HepG2 (cell line): ENCODE results near the gene DAAM1. TPM values are rescaled to one million over a fixed set of nuclear protein-coding genes. Genes with fewer than 3 reads are reported as not detected.

ENCODE experiments used
- ATAC-seq: fragments of 200-7000 bp; cut with Tn5 transposase; 3 replicates; pipeline ENCODE4 v1.9.1; 2020; ENCODE audit warnings: mild to moderate bottlenecking, moderate library complexity
- BruUV-seq: library from RNA; stranded (reverse); fragments of 400-500 nt; replicated peaks from 2 replicates; lab custom pipeline; 2021; lab: Mats Ljungman, UMichigan
- CTCF ChIA-PET: fragments of 300-600 bp; formaldehyde crosslinking; extraction: SDS; loops from one replicate; lab custom pipeline; 2021; ENCODE audit warnings: low total read pairs, inconsistent platforms, low intra/inter-chr PET ratio; lab: Yijun Ruan, JAX
- POLR2A ChIA-PET: fragments of 350-600 bp; sonication (Branson Sonifier 250); formaldehyde crosslinking; loops from one replicate; lab custom pipeline; 2020; ENCODE audit warnings: antibody characterized with exemption, inconsistent platforms; lab: Yijun Ruan, JAX
- DNase-seq: peaks from one replicate; pipeline ENCODE4 v3.0.0-alpha.2; 2015; ENCODE audit warnings: low spot score
- FAIRE-seq: peaks from 3 replicates; lab custom pipeline; 2011; peaks lifted over from hg19 to GRCh38; lab: Jason Lieb, UNC
- H2AFZ ChIP-seq: one replicate; pipeline ENCODE4 v1.6.1; 2011; ENCODE audit warnings: low read length, inconsistent platforms
- H3K27ac ChIP-seq: fragments of 300-600 bp; 3 replicates; pipeline ENCODE4 v1.8.0; 2011; ENCODE audit warnings: mixed run types, mild to moderate bottlenecking, mixed read lengths, low read length, inconsistent platforms; ENCODE audit not compliant: insufficient read depth; ENCODE audit errors: extremely low read length
- H3K27me3 ChIP-seq, 2 experiments: fragments of 200-600 bp in 1 of 2; 2 replicates in 1 of 2; 3 replicates in 1 of 2; pipeline versions ENCODE4 v1.6.0 to v1.8.0; 2011; ENCODE audit warnings: low read length in 2 of 2, mild to moderate bottlenecking in 2 of 2, moderate library complexity in 2 of 2, inconsistent platforms in 1 of 2; ENCODE audit not compliant: insufficient read depth in 2 of 2, control insufficient read depth in 1 of 2
- H3K36me3 ChIP-seq, 2 experiments: fragments of 200-600 bp in 1 of 2; replicated peaks in 1 of 2; 2 replicates in 1 of 2; 3 replicates in 1 of 2; pipeline versions ENCODE4 v1.5.1 to v1.8.0; 2011; ENCODE audit warnings: low read length in 2 of 2, inconsistent platforms in 1 of 2; ENCODE audit not compliant: insufficient read depth in 2 of 2, control insufficient read depth in 1 of 2
- H3K4me1 ChIP-seq: 2 replicates; pipeline ENCODE4 v1.5.1; 2012; ENCODE audit warnings: low read length, inconsistent platforms; ENCODE audit not compliant: insufficient read depth
- H3K4me2 ChIP-seq: 2 replicates; pipeline ENCODE4 v1.6.0; 2011; ENCODE audit warnings: low read depth, low read length, inconsistent platforms
- H3K4me3 ChIP-seq, 3 experiments: fragments of 200-600 bp in 1 of 3; sonication (generic), shearing (Covaris generic) in 1 of 3; replicated peaks in 1 of 3; 2 replicates each; pipeline ENCODE4 v1.5.1; 2011 to 2016; ENCODE audit warnings: low read length in 3 of 3, inconsistent platforms in 2 of 3, low read depth in 2 of 3, mild to moderate bottlenecking in 2 of 3, control low read depth in 1 of 3, mixed read lengths in 1 of 3; ENCODE audit not compliant: insufficient read depth in 1 of 3
- H3K79me2 ChIP-seq: one replicate; pipeline ENCODE4 v1.6.1; 2011; ENCODE audit warnings: low read length, inconsistent platforms; ENCODE audit not compliant: insufficient read depth
- H3K9ac ChIP-seq: 2 replicates; pipeline ENCODE4 v1.6.0; 2011; ENCODE audit warnings: mild to moderate bottlenecking, low read depth, low read length, inconsistent platforms; ENCODE audit not compliant: insufficient read depth
- H3K9me3 ChIP-seq: 2 replicates; pipeline ENCODE4 v1.5.1; 2012; ENCODE audit warnings: mild to moderate bottlenecking, low read length
- H4K20me1 ChIP-seq: 2 replicates; pipeline ENCODE4 v1.6.0; 2011; ENCODE audit warnings: inconsistent platforms, mild to moderate bottlenecking, low read length, moderate library complexity; ENCODE audit not compliant: insufficient read depth
- ATF7 ChIP-seq, 2 experiments: fragments of 450-650 bp in 1 of 2; sonication (generic) in 1 of 2; formaldehyde crosslinking in 1 of 2; IDR thresholded peaks; 2 replicates each; pipeline versions ENCODE4 v1.4.0 to v1.6.1; 2016 to 2020; ENCODE audit warnings: antibody characterized with exemption in 1 of 2, mild to moderate bottlenecking in 1 of 2, missing genetic modification reagents in 1 of 2
- EZH2 ChIP-seq: conservative IDR thresholded peaks from 2 replicates; pipeline ENCODE4 v1.6.1; 2012; ENCODE audit warnings: mild to moderate bottlenecking, low read depth, low read length, moderate library complexity
- FOXA1 ChIP-seq, 2 experiments: fragments of 450-650 bp in 1 of 2; sonication (generic) in 1 of 2; formaldehyde crosslinking in 1 of 2; IDR thresholded peaks; 2 replicates each; pipeline versions ENCODE4 v1.4.0 to v1.6.1; 2016 to 2020; ENCODE audit warnings: missing genetic modification reagents in 1 of 2
- FOXP1 ChIP-seq, 2 experiments: fragments of 450-650 bp in 1 of 2; IDR thresholded peaks; 2 replicates each; pipeline ENCODE4 v1.6.1; 2017 to 2018; ENCODE audit warnings: antibody characterized with exemption in 1 of 2
- HOXA3 ChIP-seq: sonication (generic); formaldehyde crosslinking; IDR thresholded peaks from 2 replicates; pipeline ENCODE4 v1.5.0; 2020; ENCODE audit warnings: missing genetic modification reagents
- HOXA5 ChIP-seq: sonication (generic); formaldehyde crosslinking; IDR thresholded peaks from 2 replicates; pipeline ENCODE4 v1.4.0; 2020; ENCODE audit warnings: missing genetic modification reagents
- KDM6A ChIP-seq: IDR thresholded peaks from 2 replicates; pipeline ENCODE4 v1.6.1; 2016; ENCODE audit warnings: low read depth
- MTA1 ChIP-seq: sonication (generic); formaldehyde crosslinking; IDR thresholded peaks from 2 replicates; pipeline ENCODE4 v1.4.0; 2020; ENCODE audit warnings: missing genetic modification reagents, mild to moderate bottlenecking, borderline replicate concordance
- NCOA5 ChIP-seq: sonication (generic); formaldehyde crosslinking; IDR thresholded peaks from 2 replicates; pipeline ENCODE4 v1.4.0; 2020; ENCODE audit warnings: missing genetic modification reagents
- NFIC ChIP-seq: IDR thresholded peaks from 2 replicates; pipeline ENCODE4 v1.6.1; 2012; ENCODE audit warnings: mild to moderate bottlenecking, low read length, inconsistent platforms
- SETDB1 ChIP-seq: sonication (generic); formaldehyde crosslinking; IDR thresholded peaks from 2 replicates; pipeline ENCODE4 v1.5.1; 2020; ENCODE audit warnings: missing genetic modification reagents, mild to moderate bottlenecking, borderline replicate concordance
- ZMYM4 ChIP-seq: sonication (generic); formaldehyde crosslinking; IDR thresholded peaks from 2 replicates; pipeline ENCODE4 v1.8.1; 2023; ENCODE audit warnings: mild to moderate bottlenecking, missing genetic modification reagents
- ZNF121 ChIP-seq: sonication (generic); formaldehyde crosslinking; IDR thresholded peaks from 2 replicates; pipeline ENCODE4 v1.5.0; 2020; ENCODE audit warnings: mild to moderate bottlenecking, missing genetic modification reagents
- ZNF282 ChIP-seq: fragments of 450-650 bp; IDR thresholded peaks from 2 replicates; pipeline ENCODE4 v1.6.1; 2018; ENCODE audit not compliant: partially characterized antibody
- ZNF333 ChIP-seq: sonication (generic); formaldehyde crosslinking; IDR thresholded peaks from 2 replicates; pipeline ENCODE4 v1.4.0; 2020; ENCODE audit warnings: mild to moderate bottlenecking, missing genetic modification reagents, borderline replicate concordance
- ZNF350 ChIP-seq: sonication (generic); formaldehyde crosslinking; IDR thresholded peaks from 2 replicates; pipeline ENCODE4 v1.4.0; 2020; ENCODE audit warnings: mild to moderate bottlenecking, low read depth, missing genetic modification reagents, borderline replicate concordance
- ZNF354B ChIP-seq: sonication (generic); formaldehyde crosslinking; IDR thresholded peaks from 2 replicates; pipeline ENCODE4 v1.8.0; 2022; ENCODE audit warnings: mild to moderate bottlenecking, missing genetic modification reagents
- WGBS: methylation state at CpG from one replicate; pipeline ENCODE4 v1.1.6; 2017; ENCODE audit warnings: low lambda C conversion rate; 5-methylcytosine and 5-hydroxymethylcytosine counted together
- in situ Hi-C: cut with HindIII; loops from 2 replicates; pipeline ENCODE4 v1.10.0; 2017; ENCODE audit warnings: low pct_unique_long_range_greater_than_20kb; ENCODE audit not compliant: extremely low pct_ligation_motif_present
- intact Hi-C: fragments of 100-400 bp; cut with micrococcal nuclease; formaldehyde crosslinking; loops from one replicate; pipeline ENCODE4 v1.10.0; 2022; ENCODE audit not compliant: unreplicated experiment
- polyA plus RNA-seq, 8 experiments: library from polyadenylated mRNA; depleted of rRNA in 3 of 8; stranded (reverse) in 7 of 8; unstranded in 1 of 8; fragments of >200 nt; fragmentation: Illumina TruSeq in 4 of 8; extraction: Trizol in 4 of 8; gene quantifications; 2 replicates each; pipeline versions ENCODE4 v1.2.1 to v1.2.3, GENCODE V29; 2011 to 2016; ENCODE audit warnings: low read depth in 4 of 8, missing spikeins in 1 of 8, mixed read lengths in 1 of 8; ENCODE audit not compliant: insufficient read depth in 1 of 8
- total RNA-seq, 5 experiments: library from RNA; depleted of rRNA; stranded (reverse); fragments of >200 nt; fragmentation: Illumina TruSeq; extraction: Trizol; gene quantifications; 2 replicates each; pipeline ENCODE4 v1.2.3, GENCODE V29; 2016; ENCODE audit warnings: low read depth in 1 of 5
- TF ChIP-seq, protein P1 (sequence below): sonication (generic); formaldehyde crosslinking; IDR thresholded peaks from 2 replicates; pipeline ENCODE4 v1.4.0; 2020; ENCODE audit warnings: missing genetic modification reagents
- TF ChIP-seq, protein P2 (sequence below): sonication (generic); formaldehyde crosslinking; IDR thresholded peaks from 2 replicates; pipeline ENCODE4 v1.8.1; 2023; ENCODE audit warnings: missing genetic modification reagents, mild to moderate bottlenecking, borderline replicate concordance
- TF ChIP-seq, protein P3 (sequence below), 2 experiments: sonication (generic) in 1 of 2; formaldehyde crosslinking in 1 of 2; IDR thresholded peaks; 2 replicates each; pipeline versions ENCODE4 v1.4.0 to v1.6.1; 2016 to 2020; ENCODE audit warnings: borderline replicate concordance in 1 of 2, low read depth in 1 of 2, mild to moderate bottlenecking in 1 of 2, missing genetic modification reagents in 1 of 2

Gene DAAM1
- total and polyA plus RNA-seq, 2 of the 13 experiments (the other 11 are each of a cell fraction or from before 2014, with no cell fraction given): 10.9 to 24.5 TPM

DNA sequence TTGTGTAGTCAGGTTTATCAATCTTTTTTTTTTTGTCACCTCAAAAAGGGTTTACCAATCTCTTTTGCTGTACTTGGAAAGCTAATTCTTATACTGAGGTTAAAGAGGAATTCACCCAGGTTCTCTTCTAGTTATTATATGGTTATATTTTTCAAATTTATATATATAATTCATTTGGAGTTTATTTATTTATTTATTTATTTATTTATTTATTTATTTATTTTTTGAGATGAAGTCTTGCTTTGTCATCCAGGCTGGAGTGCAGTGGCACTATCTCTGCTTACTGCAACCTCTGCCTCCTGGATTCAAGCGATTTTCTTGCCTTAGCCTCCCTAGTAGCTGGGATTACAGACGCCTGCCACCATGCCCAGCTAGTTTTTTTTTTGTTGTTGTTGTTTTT is 202.9 kb downstream of the DAAM1 start:
- H3K4me3 ChIP-seq: no peak overlapping the region
- WGBS: 79% methylated on average over 2 of the region's 2 CpGs
- BruUV-seq: no TSS peak
- H3K4me1 ChIP-seq: 0 out of 2 replicates have a peak, but pooled peaks cover 4% of the 10 kb centered on the region
- H3K9me3 ChIP-seq: no peaks in the 10 kb centered on the region
- no peak overlapping the region for H3K4me2 ChIP-seq
- FAIRE-seq (no peak), ATAC-seq (no peak), DNase-seq (no peak)
- CTCF ChIA-PET: no interaction called here
- POLR2A ChIA-PET: no interaction called here
- no peaks in the 10 kb centered on the region for H4K20me1 ChIP-seq
- no peak overlapping the region for H3K27ac ChIP-seq
- TF ChIP-seq EZH2 (no peak), FOXA1 (IDR thresholded peaks at IDR 0.05) (no peak), FOXA1 (CRISPR knock-in tag; IDR thresholded peaks at IDR 0.05) (no peak), NCOA5 (CRISPR knock-in tag) (no peak), FOXP1 (IDR thresholded peaks at IDR 0.05) (no peak), FOXP1 (CRISPR knock-in tag; IDR thresholded peaks at IDR 0.05) (no peak), KDM6A (CRISPR knock-in tag) (no peak), ATF7 (IDR thresholded peaks at IDR 0.05) (no peak), ATF7 (CRISPR knock-in tag; IDR thresholded peaks at IDR 0.05) (no peak), ZNF282 (no peak), ZNF121 (CRISPR knock-in tag) (no peak), HOXA5 (CRISPR knock-in tag) (no peak), ZNF354B (CRISPR knock-in tag) (no peak), MTA1 (no peak), SETDB1 (CRISPR knock-in tag) (no peak), NFIC (no peak), HOXA3 (CRISPR knock-in tag) (no peak), ZNF350 (CRISPR knock-in tag) (no peak), ZNF333 (CRISPR knock-in tag) (no peak), ZMYM4 (CRISPR knock-in tag) (no peak)
- TF ChIP-seq, protein P1, sequence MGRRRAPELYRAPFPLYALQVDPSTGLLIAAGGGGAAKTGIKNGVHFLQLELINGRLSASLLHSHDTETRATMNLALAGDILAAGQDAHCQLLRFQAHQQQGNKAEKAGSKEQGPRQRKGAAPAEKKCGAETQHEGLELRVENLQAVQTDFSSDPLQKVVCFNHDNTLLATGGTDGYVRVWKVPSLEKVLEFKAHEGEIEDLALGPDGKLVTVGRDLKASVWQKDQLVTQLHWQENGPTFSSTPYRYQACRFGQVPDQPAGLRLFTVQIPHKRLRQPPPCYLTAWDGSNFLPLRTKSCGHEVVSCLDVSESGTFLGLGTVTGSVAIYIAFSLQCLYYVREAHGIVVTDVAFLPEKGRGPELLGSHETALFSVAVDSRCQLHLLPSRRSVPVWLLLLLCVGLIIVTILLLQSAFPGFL (CRISPR knock-in tag): no peak
- TF ChIP-seq, protein P2, sequence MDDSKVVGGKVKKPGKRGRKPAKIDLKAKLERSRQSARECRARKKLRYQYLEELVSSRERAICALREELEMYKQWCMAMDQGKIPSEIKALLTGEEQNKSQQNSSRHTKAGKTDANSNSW (CRISPR knock-in tag): no peak
- TF ChIP-seq, protein P3, sequence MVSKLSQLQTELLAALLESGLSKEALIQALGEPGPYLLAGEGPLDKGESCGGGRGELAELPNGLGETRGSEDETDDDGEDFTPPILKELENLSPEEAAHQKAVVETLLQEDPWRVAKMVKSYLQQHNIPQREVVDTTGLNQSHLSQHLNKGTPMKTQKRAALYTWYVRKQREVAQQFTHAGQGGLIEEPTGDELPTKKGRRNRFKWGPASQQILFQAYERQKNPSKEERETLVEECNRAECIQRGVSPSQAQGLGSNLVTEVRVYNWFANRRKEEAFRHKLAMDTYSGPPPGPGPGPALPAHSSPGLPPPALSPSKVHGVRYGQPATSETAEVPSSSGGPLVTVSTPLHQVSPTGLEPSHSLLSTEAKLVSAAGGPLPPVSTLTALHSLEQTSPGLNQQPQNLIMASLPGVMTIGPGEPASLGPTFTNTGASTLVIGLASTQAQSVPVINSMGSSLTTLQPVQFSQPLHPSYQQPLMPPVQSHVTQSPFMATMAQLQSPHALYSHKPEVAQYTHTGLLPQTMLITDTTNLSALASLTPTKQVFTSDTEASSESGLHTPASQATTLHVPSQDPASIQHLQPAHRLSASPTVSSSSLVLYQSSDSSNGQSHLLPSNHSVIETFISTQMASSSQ (IDR thresholded peaks at IDR 0.05; ENCODE audit: low read depth): no peak
- TF ChIP-seq, protein P3 (CRISPR knock-in tag; IDR thresholded peaks at IDR 0.05; ENCODE audit: borderline replicate concordance): no peak
- intact Hi-C loops: no loop called here
- no peak overlapping the region for H2AFZ ChIP-seq
- H3K79me2 ChIP-seq: no peaks in the 10 kb centered on the region
- in situ Hi-C loops: no loop called here
- H3K27me3 ChIP-seq: no peaks in the 10 kb centered on the region
- no peak overlapping the region for H3K9ac ChIP-seq
- no peaks in the 10 kb centered on the region for H3K36me3 ChIP-seq
